Activated T-cell treated with anti-CD3 and anti-CD28 coated beads, Interleukin-2, amount 50 U/mL, for 24 hours (primary cell): ENCODE data around the gene TAF4.

Experiments
- DNase-seq: peaks from one replicate; pipeline ENCODE4 v3.0.0-alpha.2; 2020
- H3K27ac Mint-ChIP-seq: 2 replicates; pipeline ENCODE4 v1.8.0; 2020; ENCODE audit warnings: mild to moderate bottlenecking, mixed read lengths
- H3K27me3 Mint-ChIP-seq: 2 replicates; pipeline ENCODE4 v1.8.0; 2020; ENCODE audit warnings: mixed read lengths
- H3K36me3 Mint-ChIP-seq: 2 replicates; pipeline ENCODE4 v1.8.0; 2020; ENCODE audit warnings: low read depth, mixed read lengths
- H3K4me1 Mint-ChIP-seq: 2 replicates; pipeline ENCODE4 v1.8.0; 2020; ENCODE audit warnings: low read depth, mixed read lengths
- H3K4me3 Mint-ChIP-seq: 2 replicates; pipeline ENCODE4 v1.8.0; 2020; ENCODE audit warnings: mild to moderate bottlenecking, moderate library complexity, mixed read lengths
- H3K9me3 Mint-ChIP-seq: 2 replicates; pipeline ENCODE4 v1.8.0; 2020; ENCODE audit warnings: mixed read lengths

Gene TAF4

GRCh38 chr20:61930776-61931475, 134.8 kb downstream of the TAF4 start:
- Mint-ChIP-seq H3K36me3 (no peaks in the 10 kb centered on the region), H3K27me3 (peaks cover 7% of the 10 kb centered on the region), H3K27ac (no peak overlapping the region), H3K4me1 (no peaks in the 10 kb centered on the region), H3K4me3 (no peak overlapping the region), H3K9me3 (no peaks in the 10 kb centered on the region)
- DNase-seq = no peak

GRCh38 chr20:61929971-61930666, 135.6 kb downstream of the TAF4 start:
- Mint-ChIP-seq H3K4me1 (no peaks in the 10 kb centered on the region), H3K4me3 (no peak overlapping the region), H3K9me3 (no peaks in the 10 kb centered on the region), H3K27ac (no peak overlapping the region), H3K27me3 (peaks cover 7% of the 10 kb centered on the region), H3K36me3 (no peaks in the 10 kb centered on the region)
- no peak for DNase-seq

- H3K36me3 Mint-ChIP-seq = no peaks in the 10 kb centered on the region
- peaks cover 7% of the 10 kb centered on the region for H3K27me3 Mint-ChIP-seq
- no peaks in the 10 kb centered on the region for H3K4me1 Mint-ChIP-seq
- H3K9me3 Mint-ChIP-seq = no peaks in the 10 kb centered on the region
- DNase-seq = no peak
- H3K27ac Mint-ChIP-seq = no peak overlapping the region
- H3K4me3 Mint-ChIP-seq = no peak overlapping the region
These were observed 136.1 kb downstream of the TAF4 start for GRCh38 chr20:61929561-61929960.

- Mint-ChIP-seq H3K4me3 (no peak overlapping the region), H3K36me3 (no peaks in the 10 kb centered on the region), H3K9me3 (no peaks in the 10 kb centered on the region), H3K27ac (no peak overlapping the region), H3K4me1 (no peaks in the 10 kb centered on the region), H3K27me3 (peaks cover 7% of the 10 kb centered on the region)
- no peak for DNase-seq
These were observed 137.7 kb downstream of the TAF4 start for GRCh38 chr20:61927826-61928541.

- peaks cover 4% of the 10 kb centered on the region for H3K27me3 Mint-ChIP-seq
- no peak overlapping the region for H3K27ac Mint-ChIP-seq
- H3K4me1 Mint-ChIP-seq = no peaks in the 10 kb centered on the region
- DNase-seq = no peak
- no peaks in the 10 kb centered on the region for H3K36me3 Mint-ChIP-seq
- H3K4me3 Mint-ChIP-seq = no peak overlapping the region
- no peaks in the 10 kb centered on the region for H3K9me3 Mint-ChIP-seq
These were observed 138.4 kb downstream of the TAF4 start for GRCh38 chr20:61927193-61927825.

GRCh38 chr20:61926796-61927192, 138.9 kb downstream of the TAF4 start:
- no peak overlapping the region for H3K4me3 Mint-ChIP-seq

GRCh38 chr20:61926253-61926613, 139.4 kb downstream of the TAF4 start:
- no peaks in the 10 kb centered on the region for H3K27me3 Mint-ChIP-seq
- H3K9me3 Mint-ChIP-seq = no peaks in the 10 kb centered on the region
- H3K4me3 Mint-ChIP-seq = no peak overlapping the region
- H3K27ac Mint-ChIP-seq = no peak overlapping the region
- DNase-seq = no peak
- H3K4me1 Mint-ChIP-seq = no peaks in the 10 kb centered on the region
- H3K36me3 Mint-ChIP-seq = no peaks in the 10 kb centered on the region

More at GRCh38 chr20:61926796-61927192, 138.9 kb downstream of the TAF4 start:
- Mint-ChIP-seq H3K27ac (no peak overlapping the region), H3K4me1 (no peaks in the 10 kb centered on the region), H3K27me3 (no peaks in the 10 kb centered on the region), H3K9me3 (no peaks in the 10 kb centered on the region), H3K36me3 (no peaks in the 10 kb centered on the region)
- no peak for DNase-seq

- H3K27ac Mint-ChIP-seq = no peak overlapping the region
- H3K36me3 Mint-ChIP-seq = no peaks in the 10 kb centered on the region
- H3K27me3 Mint-ChIP-seq = no peaks in the 10 kb centered on the region
- no peak overlapping the region for H3K4me3 Mint-ChIP-seq
- no peaks in the 10 kb centered on the region for H3K4me1 Mint-ChIP-seq
- no peak for DNase-seq
- no peaks in the 10 kb centered on the region for H3K9me3 Mint-ChIP-seq
These were observed 140.0 kb downstream of the TAF4 start for GRCh38 chr20:61925555-61926252.

- no peak for DNase-seq
These were observed 140.7 kb downstream of the TAF4 start for GRCh38 chr20:61924858-61925554.

More at GRCh38 chr20:61924858-61925554, 140.7 kb downstream of the TAF4 start:
- H3K27ac Mint-ChIP-seq = no peak overlapping the region
- no peaks in the 10 kb centered on the region for H3K4me1 Mint-ChIP-seq
- H3K9me3 Mint-ChIP-seq = no peaks in the 10 kb centered on the region
- H3K4me3 Mint-ChIP-seq = no peak overlapping the region
- H3K27me3 Mint-ChIP-seq = no peaks in the 10 kb centered on the region
- no peaks in the 10 kb centered on the region for H3K36me3 Mint-ChIP-seq
